Immature natural killer cell (primary cell): Measurements from ENCODE around the gene TSSC4. TPM values are rescaled to one million over a fixed set of nuclear protein-coding genes. Genes with fewer than 3 reads are reported as not detected.

Experiments used
- DNase-seq, 3 donors: peaks; one replicate each; pipeline ENCODE4 v3.0.0; 2022; ENCODE audit warnings: mixed read lengths in 1 of 3
- H3K27ac Mint-ChIP-seq, 6 donors: one replicate each; pipeline ENCODE4 v1.8.0; 2020; ENCODE audit warnings: mixed read lengths in 6 of 6, mild to moderate bottlenecking in 5 of 6, inconsistent platforms in 4 of 6, moderate library complexity in 3 of 6
- H3K27me3 Mint-ChIP-seq, 3 donors: one replicate each; pipeline ENCODE4 v1.8.0; 2020 to 2021; ENCODE audit warnings: low read depth in 3 of 3, mild to moderate bottlenecking in 3 of 3, mixed read lengths in 3 of 3, moderate library complexity in 3 of 3, inconsistent platforms in 1 of 3
- H3K36me3 Mint-ChIP-seq, 3 donors: one replicate each; pipeline ENCODE4 v1.8.0; 2020; ENCODE audit warnings: mixed read lengths in 3 of 3, inconsistent platforms in 2 of 3, mild to moderate bottlenecking in 2 of 3
- H3K4me1 Mint-ChIP-seq, 2 donors: one replicate each; pipeline ENCODE4 v1.8.0; 2020; ENCODE audit warnings: inconsistent platforms in 2 of 2, mild to moderate bottlenecking in 2 of 2, mixed read lengths in 2 of 2, moderate library complexity in 1 of 2
- H3K4me3 Mint-ChIP-seq, 5 donors: one replicate each; pipeline ENCODE4 v1.8.0; 2020; ENCODE audit warnings: mild to moderate bottlenecking in 5 of 5, mixed read lengths in 5 of 5, inconsistent platforms in 3 of 5, moderate library complexity in 3 of 5
- H3K9me3 Mint-ChIP-seq, 6 donors: one replicate each; pipeline ENCODE4 v1.8.0; 2020; ENCODE audit warnings: mild to moderate bottlenecking in 6 of 6, mixed read lengths in 6 of 6, inconsistent platforms in 4 of 6, moderate library complexity in 3 of 6
- polyA plus RNA-seq, 3 donors: library from polyadenylated mRNA; unstranded; fragments of 300-500 nt; fragmentation: Illumina TruSeq; gene quantifications; one replicate each; pipeline ENCODE4 v1.2.3, GENCODE V29; 2021

Gene TSSC4
- polyA plus RNA-seq, 3 donors from 2014 or later = 87.7 to 111 (median 108) TPM

- Mint-ChIP-seq H3K4me1 (no peaks in the 10 kb centered on the region), H3K27ac (no peak overlapping the region), H3K27me3 (peaks cover 0 to 2% (median 1%) of the 10 kb centered on the region in 3 donors), H3K4me3 (no peak overlapping the region), H3K36me3 (no peaks in the 10 kb centered on the region), H3K9me3 (no peaks in the 10 kb centered on the region)
- no peak for DNase-seq
These were observed 24.4 kb downstream of the TSSC4 start for GRCh38 chr11:2424811-2425495.

GRCh38 chr11:2425506-2425905, 25.0 kb downstream of the TSSC4 start:
- no peak overlapping the region for H3K4me3 Mint-ChIP-seq
- H3K27ac Mint-ChIP-seq = no peak overlapping the region
- H3K27me3 Mint-ChIP-seq = peaks cover 0 to 2% (median 1%) of the 10 kb centered on the region in 3 donors
- no peak for DNase-seq
- H3K4me1 Mint-ChIP-seq = no peaks in the 10 kb centered on the region
- H3K36me3 Mint-ChIP-seq = no peaks in the 10 kb centered on the region
- no peaks in the 10 kb centered on the region for H3K9me3 Mint-ChIP-seq

GRCh38 chr11:2426221-2426620, 25.7 kb downstream of the TSSC4 start:
- Mint-ChIP-seq H3K4me1 (no peaks in the 10 kb centered on the region), H3K36me3 (no peaks in the 10 kb centered on the region), H3K27me3 (peaks cover 0 to 2% (median 1%) of the 10 kb centered on the region in 3 donors), H3K27ac (no peak overlapping the region), H3K4me3 (no peak overlapping the region), H3K9me3 (peaks cover 0 to 2% (median 0%) of the 10 kb centered on the region in 6 donors)
- DNase-seq = no peak

GRCh38 chr11:2426826-2427521, 26.4 kb downstream of the TSSC4 start:
- DNase-seq = no peak
- Mint-ChIP-seq H3K4me1 (no peaks in the 10 kb centered on the region), H3K27ac (no peak overlapping the region), H3K36me3 (no peaks in the 10 kb centered on the region), H3K27me3 (peaks cover 3 to 8% (median 4%) of the 10 kb centered on the region in 3 donors), H3K4me3 (no peak overlapping the region), H3K9me3 (peaks cover 0 to 2% (median 0%) of the 10 kb centered on the region in 6 donors)

- H3K27ac Mint-ChIP-seq = no peak overlapping the region
- no peaks in the 10 kb centered on the region for H3K4me1 Mint-ChIP-seq
- no peak for DNase-seq
- peaks cover 0 to 2% (median 0%) of the 10 kb centered on the region in 6 donors for H3K9me3 Mint-ChIP-seq
- H3K4me3 Mint-ChIP-seq = no peak overlapping the region
- peaks cover 3 to 8% (median 4%) of the 10 kb centered on the region in 3 donors for H3K27me3 Mint-ChIP-seq
- H3K36me3 Mint-ChIP-seq = no peaks in the 10 kb centered on the region
These were observed 27.3 kb downstream of the TSSC4 start for GRCh38 chr11:2427721-2428321.

- Mint-ChIP-seq H3K4me1 (no peaks in the 10 kb centered on the region), H3K27ac (no peak overlapping the region), H3K36me3 (no peaks in the 10 kb centered on the region), H3K4me3 (no peak overlapping the region), H3K27me3 (peaks cover 3 to 8% (median 4%) of the 10 kb centered on the region in 3 donors), H3K9me3 (peaks cover 0 to 2% (median 0%) of the 10 kb centered on the region in 6 donors)
- peak; percentile 77 to 83 (median 78) for DNase-seq
These were observed 27.8 kb downstream of the TSSC4 start for GRCh38 chr11:2428322-2428795.

- Mint-ChIP-seq H3K4me1 (no peaks in the 10 kb centered on the region), H3K27ac (peak overlapping the region in 2 of 6 donors; percentile 13 to 14), H3K4me3 (no peak overlapping the region), H3K9me3 (peaks cover 0 to 2% (median 0%) of the 10 kb centered on the region in 6 donors), H3K36me3 (no peaks in the 10 kb centered on the region), H3K27me3 (peaks cover 2 to 8% (median 4%) of the 10 kb centered on the region in 3 donors)
- DNase-seq = no peak
These were observed 30.8 kb downstream of the TSSC4 start for GRCh38 chr11:2431395-2431794.

GRCh38 chr11:2432171-2432621, 31.6 kb downstream of the TSSC4 start:
- H3K36me3 Mint-ChIP-seq = no peaks in the 10 kb centered on the region

GRCh38 chr11:2432628-2433071, 32.1 kb downstream of the TSSC4 start:
- peaks cover 2 to 10% (median 9%) of the 10 kb centered on the region in 3 donors for H3K27me3 Mint-ChIP-seq
- no peak for DNase-seq
- no peak overlapping the region for H3K27ac Mint-ChIP-seq
- no peaks in the 10 kb centered on the region for H3K4me1 Mint-ChIP-seq
- H3K36me3 Mint-ChIP-seq = no peaks in the 10 kb centered on the region
- H3K9me3 Mint-ChIP-seq = peaks cover 0 to 2% (median 0%) of the 10 kb centered on the region in 6 donors
- H3K4me3 Mint-ChIP-seq = no peak overlapping the region

More at GRCh38 chr11:2432171-2432621, 31.6 kb downstream of the TSSC4 start:
- H3K9me3 Mint-ChIP-seq = peaks cover 0 to 2% (median 0%) of the 10 kb centered on the region in 6 donors
- no peak overlapping the region for H3K27ac Mint-ChIP-seq
- DNase-seq = no peak
- H3K4me3 Mint-ChIP-seq = no peak overlapping the region
- H3K27me3 Mint-ChIP-seq = peaks cover 2 to 10% (median 4%) of the 10 kb centered on the region in 3 donors
- H3K4me1 Mint-ChIP-seq = no peaks in the 10 kb centered on the region

- H3K4me1 Mint-ChIP-seq = no peaks in the 10 kb centered on the region
- peaks cover 0 to 2% (median 0%) of the 10 kb centered on the region in 6 donors for H3K9me3 Mint-ChIP-seq
- H3K36me3 Mint-ChIP-seq = no peaks in the 10 kb centered on the region
- no peak for DNase-seq
- no peak overlapping the region for H3K27ac Mint-ChIP-seq
- peaks cover 5 to 11% (median 10%) of the 10 kb centered on the region in 3 donors for H3K27me3 Mint-ChIP-seq
- H3K4me3 Mint-ChIP-seq = no peak overlapping the region
These were observed 32.8 kb downstream of the TSSC4 start for GRCh38 chr11:2433106-2433925.

- H3K27me3 Mint-ChIP-seq = peaks cover 5 to 11% (median 10%) of the 10 kb centered on the region in 3 donors
- H3K4me3 Mint-ChIP-seq = no peak overlapping the region
- DNase-seq = no peak
- H3K27ac Mint-ChIP-seq = no peak overlapping the region
- no peaks in the 10 kb centered on the region for H3K36me3 Mint-ChIP-seq
- no peaks in the 10 kb centered on the region for H3K4me1 Mint-ChIP-seq
- H3K9me3 Mint-ChIP-seq = peaks cover 0 to 2% (median 0%) of the 10 kb centered on the region in 6 donors
These were observed 33.5 kb downstream of the TSSC4 start for GRCh38 chr11:2434008-2434407.

GRCh38 chr11:2434506-2435255, 34.1 kb downstream of the TSSC4 start:
- Mint-ChIP-seq H3K27me3 (peaks cover 5 to 13% (median 12%) of the 10 kb centered on the region in 3 donors), H3K9me3 (peaks cover 0 to 2% (median 0%) of the 10 kb centered on the region in 6 donors), H3K36me3 (no peaks in the 10 kb centered on the region), H3K4me1 (no peaks in the 10 kb centered on the region), H3K27ac (no peak overlapping the region), H3K4me3 (no peak overlapping the region)
- no peak for DNase-seq
